SK-N-SH treated with all-trans-retinoic acid at 6 μM for 48 hours (cell line): ENCODE data around the gene CIC.
A peak's percentile ranks its signal among the peaks of the same experiment; 100 is the strongest.

Experiments
- ATAC-seq: fragments of 200-7000 bp; cut with Tn5 transposase; 3 replicates; pipeline ENCODE4 v1.9.1; 2020; ENCODE audit warnings: mild to moderate bottlenecking, moderate library complexity
- ARNTL ChIP-seq: fragments of 450-650 bp; formaldehyde crosslinking; IDR thresholded peaks from 2 replicates; pipeline ENCODE4 v1.5.0; 2020; ENCODE audit warnings: low read depth, mild to moderate bottlenecking, moderate library complexity, borderline replicate concordance
- BACH2 ChIP-seq: fragments of 250-450 bp; sonication (Bioruptor Pico); IDR thresholded peaks from 2 replicates; pipeline ENCODE4 v1.9.0; 2021; ENCODE audit warnings: mild to moderate bottlenecking, borderline replicate concordance
- CSDC2 ChIP-seq: fragments of 250-450 bp; sonication (Bioruptor Pico); IDR thresholded peaks from 2 replicates; pipeline ENCODE4 v1.5.0; 2020; ENCODE audit warnings: mild to moderate bottlenecking, moderate library complexity
- ESRRG ChIP-seq: fragments of 250-450 bp; sonication (Bioruptor Pico); IDR thresholded peaks from 2 replicates; pipeline ENCODE4 v1.6.1; 2021; ENCODE audit warnings: mild to moderate bottlenecking
- GLIS3 ChIP-seq: fragments of 250-450 bp; sonication (Bioruptor Pico); IDR thresholded peaks from 2 replicates; pipeline ENCODE4 v1.5.0; 2020; ENCODE audit warnings: mild to moderate bottlenecking, moderate library complexity
- ISL1 ChIP-seq: fragments of 250-450 bp; sonication (Bioruptor Pico); IDR thresholded peaks from 2 replicates; pipeline ENCODE4 v2.1.2; 2022; ENCODE audit warnings: mild to moderate bottlenecking, moderate library complexity
- OSR1 ChIP-seq: fragments of 250-450 bp; sonication (Bioruptor Pico); IDR thresholded peaks from 2 replicates; pipeline ENCODE4 v1.8.0; 2022; ENCODE audit warnings: moderate library complexity, mild to moderate bottlenecking, inconsistent platforms
- PPARA ChIP-seq: fragments of 250-450 bp; sonication (Bioruptor Pico); IDR thresholded peaks from 2 replicates; pipeline ENCODE4 v1.5.0; 2020; ENCODE audit warnings: mild to moderate bottlenecking, borderline replicate concordance
- RARB ChIP-seq: fragments of 250-450 bp; sonication (Bioruptor Pico); IDR thresholded peaks from 2 replicates; pipeline ENCODE4 v1.8.0; 2021; ENCODE audit warnings: mild to moderate bottlenecking, moderate library complexity
- SNAI2 ChIP-seq: fragments of 250-450 bp; sonication (Bioruptor Pico); IDR thresholded peaks from 2 replicates; pipeline ENCODE4 v1.5.0; 2020; ENCODE audit warnings: mild to moderate bottlenecking, moderate library complexity
- TCF4 ChIP-seq: fragments of 250-450 bp; sonication (Bioruptor Pico); IDR thresholded peaks from 2 replicates; pipeline ENCODE4 v1.8.0; 2021; ENCODE audit warnings: mild to moderate bottlenecking, moderate library complexity, borderline replicate concordance
- TOX ChIP-seq: fragments of 250-450 bp; sonication (Bioruptor Pico); IDR thresholded peaks from 2 replicates; pipeline ENCODE4 v1.8.0; 2021; ENCODE audit warnings: mild to moderate bottlenecking, moderate library complexity, borderline replicate concordance
- ZC3H10 ChIP-seq: fragments of 250-450 bp; sonication (Bioruptor Pico); IDR thresholded peaks from 2 replicates; pipeline ENCODE4 v1.5.1; 2021; ENCODE audit warnings: mild to moderate bottlenecking, moderate library complexity
- ZFP30 ChIP-seq: fragments of 450-650 bp; formaldehyde crosslinking; IDR thresholded peaks from 2 replicates; pipeline ENCODE4 v1.5.0; 2022; ENCODE audit warnings: mild to moderate bottlenecking, moderate library complexity
- ZNF565 ChIP-seq: fragments of 450-650 bp; formaldehyde crosslinking; conservative IDR thresholded peaks from 2 replicates; pipeline ENCODE4 v1.5.0; 2020; ENCODE audit warnings: low read depth, mild to moderate bottlenecking, moderate library complexity
- ZNF70 ChIP-seq: fragments of 450-650 bp; formaldehyde crosslinking; IDR thresholded peaks from 2 replicates; pipeline ENCODE4 v1.5.0; 2020; ENCODE audit warnings: mild to moderate bottlenecking, moderate library complexity
- ZNF8 ChIP-seq: fragments of 450-650 bp; formaldehyde crosslinking; IDR thresholded peaks from 2 replicates; pipeline ENCODE4 v1.5.0; 2020; ENCODE audit warnings: mild to moderate bottlenecking, moderate library complexity
- TF ChIP-seq, protein P1 (sequence below): fragments of 250-450 bp; sonication (Bioruptor Pico); IDR thresholded peaks from 2 replicates; pipeline ENCODE4 v1.8.0; 2020; ENCODE audit warnings: mild to moderate bottlenecking, moderate library complexity, borderline replicate concordance
- TF ChIP-seq, protein P2 (sequence below): fragments of 250-450 bp; sonication (Bioruptor Pico); IDR thresholded peaks from 2 replicates; pipeline ENCODE4 v1.5.1; 2020; ENCODE audit warnings: low read depth, mild to moderate bottlenecking, moderate library complexity
- TF ChIP-seq, protein P3 (sequence below): fragments of 250-450 bp; sonication (Bioruptor Pico); IDR thresholded peaks from 2 replicates; pipeline ENCODE4 v1.8.0; 2021; ENCODE audit warnings: low read depth, mild to moderate bottlenecking, moderate library complexity, borderline replicate concordance
- TF ChIP-seq, protein P4 (sequence below): fragments of 250-450 bp; sonication (Bioruptor Pico); IDR thresholded peaks from 2 replicates; pipeline ENCODE4 v1.5.1; 2021; ENCODE audit warnings: mild to moderate bottlenecking, moderate library complexity

The CIC gene

DNA sequence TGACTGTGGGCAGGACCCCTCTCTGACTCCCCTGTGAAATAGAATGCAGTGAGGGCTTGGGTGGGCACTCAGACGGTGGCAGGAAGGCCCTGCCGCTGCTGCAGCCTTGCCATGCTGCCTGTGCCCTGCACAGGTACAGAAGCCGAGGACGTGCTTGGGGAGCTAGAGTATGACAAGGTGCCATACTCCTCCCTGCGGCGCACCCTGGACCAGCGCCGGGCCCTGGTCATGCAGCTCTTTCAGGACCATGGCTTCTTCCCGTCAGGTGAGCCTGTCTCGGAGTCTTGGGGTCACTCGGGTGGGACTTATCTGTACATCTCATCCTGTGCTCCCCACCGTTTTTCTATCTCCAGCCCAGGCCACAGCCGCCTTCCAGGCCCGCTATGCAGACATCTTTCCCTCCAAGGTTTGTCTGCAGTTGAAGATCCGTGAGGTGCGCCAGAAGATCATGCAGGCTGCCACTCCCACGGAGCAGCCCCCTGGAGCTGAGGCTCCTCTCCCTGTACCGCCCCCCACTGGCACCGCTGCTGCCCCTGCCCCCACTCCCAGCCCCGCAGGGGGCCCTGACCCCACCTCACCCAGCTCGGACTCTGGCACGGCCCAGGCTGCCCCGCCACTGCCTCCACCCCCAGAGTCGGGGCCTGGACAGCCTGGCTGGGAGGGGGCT, 25.6 kb downstream of the CIC start (continued):
- TF ChIP-seq ARNTL (CRISPR knock-in tag), result no peak

DNA sequence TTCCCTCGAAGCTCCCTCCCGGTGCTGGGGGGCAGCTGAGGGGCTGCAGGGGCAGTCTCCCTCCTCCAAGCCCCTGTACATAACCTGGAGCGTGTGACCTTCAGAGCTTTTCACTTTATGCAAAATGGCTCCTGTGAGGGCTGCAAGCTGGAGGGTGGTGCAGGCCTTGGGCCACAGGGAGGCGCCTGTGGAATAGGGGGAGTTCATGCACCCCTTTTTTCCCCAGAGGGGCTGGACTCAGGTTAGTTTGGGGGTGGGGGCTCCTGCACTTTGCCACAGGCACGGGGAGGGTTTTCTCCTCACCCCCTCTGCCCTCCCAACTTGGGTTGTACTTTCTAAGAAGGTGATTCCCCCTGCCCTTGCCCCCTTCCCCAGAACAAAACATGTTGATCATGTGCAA, 26.3 kb downstream of the CIC start:
- ATAC-seq, result no peak
- TF ChIP-seq, protein P1, sequence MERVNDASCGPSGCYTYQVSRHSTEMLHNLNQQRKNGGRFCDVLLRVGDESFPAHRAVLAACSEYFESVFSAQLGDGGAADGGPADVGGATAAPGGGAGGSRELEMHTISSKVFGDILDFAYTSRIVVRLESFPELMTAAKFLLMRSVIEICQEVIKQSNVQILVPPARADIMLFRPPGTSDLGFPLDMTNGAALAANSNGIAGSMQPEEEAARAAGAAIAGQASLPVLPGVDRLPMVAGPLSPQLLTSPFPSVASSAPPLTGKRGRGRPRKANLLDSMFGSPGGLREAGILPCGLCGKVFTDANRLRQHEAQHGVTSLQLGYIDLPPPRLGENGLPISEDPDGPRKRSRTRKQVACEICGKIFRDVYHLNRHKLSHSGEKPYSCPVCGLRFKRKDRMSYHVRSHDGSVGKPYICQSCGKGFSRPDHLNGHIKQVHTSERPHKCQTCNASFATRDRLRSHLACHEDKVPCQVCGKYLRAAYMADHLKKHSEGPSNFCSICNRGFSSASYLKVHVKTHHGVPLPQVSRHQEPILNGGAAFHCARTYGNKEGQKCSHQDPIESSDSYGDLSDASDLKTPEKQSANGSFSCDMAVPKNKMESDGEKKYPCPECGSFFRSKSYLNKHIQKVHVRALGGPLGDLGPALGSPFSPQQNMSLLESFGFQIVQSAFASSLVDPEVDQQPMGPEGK (CRISPR knock-in tag), result no peak
- TF ChIP-seq, all 23 proteins: peak for 0

DNA sequence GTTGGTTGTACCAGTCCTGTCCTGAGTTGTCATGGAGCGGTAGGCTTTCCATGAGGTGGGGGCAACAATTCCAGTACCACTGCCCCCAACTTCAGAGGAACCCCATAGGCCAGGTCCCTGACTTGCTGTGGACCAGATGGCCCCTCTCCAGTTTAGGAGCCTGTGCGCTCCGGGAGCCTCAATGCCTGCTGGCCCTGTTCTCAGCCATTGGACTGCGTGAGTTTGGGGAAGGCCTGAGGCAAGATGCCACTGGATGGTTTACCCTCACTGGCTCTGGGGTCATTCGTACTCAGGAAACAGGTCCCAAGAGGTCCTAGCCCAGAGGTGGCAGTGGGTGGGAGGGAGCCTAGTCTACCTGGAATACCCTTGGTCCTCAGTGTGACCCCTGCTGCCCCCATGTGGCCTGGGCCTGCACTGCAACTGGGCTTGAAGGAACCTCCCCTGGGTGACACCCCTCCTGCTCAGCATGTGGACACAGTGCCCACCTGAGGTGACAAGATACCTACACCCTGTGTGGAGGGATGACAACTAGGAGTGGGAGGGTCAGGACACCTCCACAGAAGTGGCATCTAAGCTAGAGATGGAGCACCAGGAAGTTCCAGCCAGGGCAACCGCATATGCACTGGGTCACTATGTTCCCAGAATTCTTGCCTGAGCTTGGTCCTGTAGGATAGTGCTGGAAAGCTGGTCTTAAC, 26.9 kb downstream of the CIC start:
- ATAC-seq, result peak; percentile 84
- TF ChIP-seq PPARA (CRISPR knock-in tag) (no peak), SNAI2 (CRISPR knock-in tag) (no peak), BACH2 (CRISPR knock-in tag) (no peak), ZNF8 (no peak), GLIS3 (CRISPR knock-in tag) (no peak), ZNF70 (CRISPR knock-in tag) (no peak), ZFP30 (CRISPR knock-in tag) (no peak), ESRRG (no peak), CSDC2 (no peak), ARNTL (CRISPR knock-in tag) (no peak), TCF4 (CRISPR knock-in tag) (no peak), ISL1 (CRISPR knock-in tag) (no peak), ZC3H10 (CRISPR knock-in tag) (no peak)
- TF ChIP-seq, protein P2, sequence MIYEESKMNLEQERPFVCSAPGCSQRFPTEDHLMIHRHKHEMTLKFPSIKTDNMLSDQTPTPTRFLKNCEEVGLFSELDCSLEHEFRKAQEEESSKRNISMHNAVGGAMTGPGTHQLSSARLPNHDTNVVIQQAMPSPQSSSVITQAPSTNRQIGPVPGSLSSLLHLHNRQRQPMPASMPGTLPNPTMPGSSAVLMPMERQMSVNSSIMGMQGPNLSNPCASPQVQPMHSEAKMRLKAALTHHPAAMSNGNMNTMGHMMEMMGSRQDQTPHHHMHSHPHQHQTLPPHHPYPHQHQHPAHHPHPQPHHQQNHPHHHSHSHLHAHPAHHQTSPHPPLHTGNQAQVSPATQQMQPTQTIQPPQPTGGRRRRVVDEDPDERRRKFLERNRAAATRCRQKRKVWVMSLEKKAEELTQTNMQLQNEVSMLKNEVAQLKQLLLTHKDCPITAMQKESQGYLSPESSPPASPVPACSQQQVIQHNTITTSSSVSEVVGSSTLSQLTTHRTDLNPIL (CRISPR knock-in tag), result no peak

DNA sequence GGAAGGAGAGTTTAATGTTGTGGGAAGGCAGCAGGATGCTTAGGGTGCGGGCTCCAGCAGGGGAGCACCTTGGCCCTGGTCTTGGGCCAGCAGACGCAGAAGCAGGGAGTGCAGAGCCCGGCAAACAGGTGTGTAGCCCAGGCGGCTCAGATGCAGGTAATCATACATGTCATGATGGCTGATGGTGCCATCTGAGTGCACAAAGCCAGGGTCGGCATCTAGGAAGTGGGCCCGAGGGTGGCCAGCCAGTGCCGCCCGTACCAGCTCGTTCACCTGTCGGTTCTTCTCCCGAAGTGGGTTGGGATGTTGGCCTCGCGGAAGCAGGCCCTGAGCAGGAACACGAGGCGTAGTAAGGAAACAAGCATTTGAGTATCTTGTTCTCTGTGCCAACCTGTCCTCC, 28.0 kb downstream of the CIC start:
- no peak for TF ChIP-seq ESRRG
- TF ChIP-seq, protein P1 (CRISPR knock-in tag), result no peak
- no peak for TF ChIP-seq ISL1 (CRISPR knock-in tag)
- TF ChIP-seq, protein P3, sequence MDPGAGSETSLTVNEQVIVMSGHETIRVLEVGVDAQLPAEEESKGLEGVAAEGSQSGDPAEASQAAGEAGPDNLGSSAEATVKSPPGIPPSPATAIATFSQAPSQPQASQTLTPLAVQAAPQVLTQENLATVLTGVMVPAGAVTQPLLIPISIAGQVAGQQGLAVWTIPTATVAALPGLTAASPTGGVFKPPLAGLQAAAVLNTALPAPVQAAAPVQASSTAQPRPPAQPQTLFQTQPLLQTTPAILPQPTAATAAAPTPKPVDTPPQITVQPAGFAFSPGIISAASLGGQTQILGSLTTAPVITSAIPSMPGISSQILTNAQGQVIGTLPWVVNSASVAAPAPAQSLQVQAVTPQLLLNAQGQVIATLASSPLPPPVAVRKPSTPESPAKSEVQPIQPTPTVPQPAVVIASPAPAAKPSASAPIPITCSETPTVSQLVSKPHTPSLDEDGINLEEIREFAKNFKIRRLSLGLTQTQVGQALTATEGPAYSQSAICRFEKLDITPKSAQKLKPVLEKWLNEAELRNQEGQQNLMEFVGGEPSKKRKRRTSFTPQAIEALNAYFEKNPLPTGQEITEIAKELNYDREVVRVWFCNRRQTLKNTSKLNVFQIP (CRISPR knock-in tag), result no peak
- no peak for TF ChIP-seq ZFP30 (CRISPR knock-in tag)
- TF ChIP-seq ZNF70 (CRISPR knock-in tag), result no peak
- TF ChIP-seq ZNF565 (CRISPR knock-in tag), result no peak
- TF ChIP-seq TCF4 (CRISPR knock-in tag), result no peak
- no peak for TF ChIP-seq TOX (CRISPR knock-in tag)
- TF ChIP-seq, protein P4, sequence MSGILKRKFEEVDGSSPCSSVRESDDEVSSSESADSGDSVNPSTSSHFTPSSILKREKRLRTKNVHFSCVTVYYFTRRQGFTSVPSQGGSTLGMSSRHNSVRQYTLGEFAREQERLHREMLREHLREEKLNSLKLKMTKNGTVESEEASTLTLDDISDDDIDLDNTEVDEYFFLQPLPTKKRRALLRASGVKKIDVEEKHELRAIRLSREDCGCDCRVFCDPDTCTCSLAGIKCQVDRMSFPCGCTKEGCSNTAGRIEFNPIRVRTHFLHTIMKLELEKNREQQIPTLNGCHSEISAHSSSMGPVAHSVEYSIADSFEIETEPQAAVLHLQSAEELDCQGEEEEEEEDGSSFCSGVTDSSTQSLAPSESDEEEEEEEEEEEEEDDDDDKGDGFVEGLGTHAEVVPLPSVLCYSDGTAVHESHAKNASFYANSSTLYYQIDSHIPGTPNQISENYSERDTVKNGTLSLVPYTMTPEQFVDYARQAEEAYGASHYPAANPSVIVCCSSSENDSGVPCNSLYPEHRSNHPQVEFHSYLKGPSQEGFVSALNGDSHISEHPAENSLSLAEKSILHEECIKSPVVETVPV, result no peak
- TF ChIP-seq GLIS3 (CRISPR knock-in tag), result no peak
- TF ChIP-seq PPARA (CRISPR knock-in tag), result no peak
- TF ChIP-seq, protein P2 (CRISPR knock-in tag), result no peak
- no peak for TF ChIP-seq SNAI2 (CRISPR knock-in tag)
- TF ChIP-seq ARNTL (CRISPR knock-in tag), result no peak
- no peak for TF ChIP-seq OSR1 (CRISPR knock-in tag)
- no peak for TF ChIP-seq ZNF8
- TF ChIP-seq RARB, result no peak
- no peak for TF ChIP-seq ZC3H10 (CRISPR knock-in tag)
- no peak for TF ChIP-seq BACH2 (CRISPR knock-in tag)
- no peak for ATAC-seq
